GM10847 (cell line): ENCODE measurements around the gene TIPARP.

Experiments used
- POLR2A ChIP-seq: IDR thresholded peaks from 2 replicates; pipeline ENCODE4 v1.6.1; 2011; ENCODE audit not compliant: insufficient read length; ENCODE audit errors: extremely low read depth

TIPARP gene

DNA sequence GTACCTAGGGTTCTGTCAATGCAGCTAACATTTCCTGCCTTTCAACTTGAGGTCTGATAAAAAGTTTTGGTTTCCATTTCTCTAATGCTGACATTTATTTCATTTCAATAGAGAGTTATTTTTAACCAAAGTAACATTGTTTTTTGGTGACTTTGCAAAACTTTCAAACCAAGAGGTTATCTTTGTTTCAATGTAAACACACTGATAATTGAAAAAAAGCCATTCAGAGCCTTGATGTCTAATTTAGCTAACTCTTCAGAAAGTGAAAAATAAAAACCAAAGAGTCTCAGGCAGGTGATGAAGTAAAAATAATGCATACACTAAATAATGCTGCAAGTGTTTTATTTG lies 9.6 kb upstream of the TIPARP start:
- TF ChIP-seq POLR2A, result no peak

DNA sequence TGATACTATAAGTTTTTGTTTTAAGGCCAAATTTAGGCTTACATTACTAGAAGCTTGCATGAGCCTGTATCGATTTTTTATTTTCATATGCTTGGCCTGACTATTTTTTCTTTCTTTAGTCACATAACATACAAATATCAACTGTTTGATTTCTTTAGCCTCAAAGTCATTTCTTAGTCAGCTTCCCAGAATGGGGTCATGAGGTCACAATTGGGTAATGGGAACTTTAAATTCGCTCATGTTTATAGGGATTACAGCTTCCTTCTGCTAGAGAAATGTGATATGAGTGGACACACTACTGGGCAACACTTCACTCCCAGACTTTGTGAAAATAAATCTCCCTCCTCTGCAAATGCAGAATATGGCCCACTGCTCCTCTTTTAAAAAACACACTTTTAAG lies 9.1 kb upstream of the TIPARP start:
- TF ChIP-seq POLR2A, result no peak

- TF ChIP-seq POLR2A, result no peak
These were observed 8.3 kb upstream of the TIPARP start for GRCh38 chr3:156666073-156666472.

DNA sequence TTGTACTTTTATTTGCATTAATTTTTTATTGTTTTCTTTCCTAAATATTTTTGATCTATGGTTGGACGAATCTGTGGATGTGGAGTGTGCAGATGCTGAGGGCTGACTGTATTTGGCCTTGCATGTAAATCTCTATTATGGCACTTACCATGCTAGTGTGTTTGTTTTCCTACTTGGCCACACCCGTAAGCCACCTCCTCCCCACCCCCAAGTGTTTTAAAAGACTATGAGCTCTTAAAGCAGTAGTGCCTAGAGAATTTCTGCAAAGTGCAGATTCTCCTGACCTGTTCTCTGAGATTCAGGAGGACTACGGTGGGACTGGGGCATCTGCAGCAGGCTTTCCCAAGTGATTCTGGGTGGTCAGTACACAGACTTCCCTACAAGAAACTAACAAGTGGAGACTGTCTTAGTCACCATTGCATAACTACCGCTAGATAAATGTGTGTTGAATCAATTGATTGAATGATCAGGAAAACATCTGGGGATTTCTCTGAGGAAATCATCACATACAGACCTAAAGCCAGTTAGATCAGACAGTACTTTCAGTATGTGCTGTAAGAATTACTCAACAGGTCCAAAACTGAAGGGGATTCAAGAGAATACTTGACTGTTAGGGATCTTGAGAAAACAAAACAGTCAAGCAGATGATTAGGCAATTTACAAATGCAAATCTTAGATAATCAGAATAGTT lies 6.2 kb upstream of the TIPARP start:
- no peak for TF ChIP-seq POLR2A

DNA sequence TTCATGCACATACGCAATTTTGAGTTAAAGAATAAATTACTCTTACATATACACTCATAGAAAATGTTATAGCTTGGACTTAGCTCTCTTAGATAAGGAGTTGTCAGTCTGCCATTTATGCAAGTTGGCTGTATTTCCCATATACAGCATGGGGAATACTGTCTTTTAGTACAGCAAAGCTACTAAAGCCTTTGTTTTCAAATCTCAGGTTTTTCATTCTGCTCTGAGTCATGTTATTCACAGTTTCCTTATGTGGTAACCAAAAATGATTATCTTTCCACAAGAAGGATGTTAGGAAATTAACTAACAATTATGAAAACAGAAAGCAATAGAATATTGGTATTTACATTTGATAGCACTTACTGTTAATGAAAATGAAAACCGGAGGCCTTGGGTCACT lies 4.3 kb upstream of the TIPARP start:
- no peak for TF ChIP-seq POLR2A

- TF ChIP-seq POLR2A, result no peak
These were observed 3.7 kb upstream of the TIPARP start for GRCh38 chr3:156670652-156671051.

- no peak for TF ChIP-seq POLR2A
These were observed 701 bp upstream of the TIPARP start for GRCh38 chr3:156673732-156674045.

DNA sequence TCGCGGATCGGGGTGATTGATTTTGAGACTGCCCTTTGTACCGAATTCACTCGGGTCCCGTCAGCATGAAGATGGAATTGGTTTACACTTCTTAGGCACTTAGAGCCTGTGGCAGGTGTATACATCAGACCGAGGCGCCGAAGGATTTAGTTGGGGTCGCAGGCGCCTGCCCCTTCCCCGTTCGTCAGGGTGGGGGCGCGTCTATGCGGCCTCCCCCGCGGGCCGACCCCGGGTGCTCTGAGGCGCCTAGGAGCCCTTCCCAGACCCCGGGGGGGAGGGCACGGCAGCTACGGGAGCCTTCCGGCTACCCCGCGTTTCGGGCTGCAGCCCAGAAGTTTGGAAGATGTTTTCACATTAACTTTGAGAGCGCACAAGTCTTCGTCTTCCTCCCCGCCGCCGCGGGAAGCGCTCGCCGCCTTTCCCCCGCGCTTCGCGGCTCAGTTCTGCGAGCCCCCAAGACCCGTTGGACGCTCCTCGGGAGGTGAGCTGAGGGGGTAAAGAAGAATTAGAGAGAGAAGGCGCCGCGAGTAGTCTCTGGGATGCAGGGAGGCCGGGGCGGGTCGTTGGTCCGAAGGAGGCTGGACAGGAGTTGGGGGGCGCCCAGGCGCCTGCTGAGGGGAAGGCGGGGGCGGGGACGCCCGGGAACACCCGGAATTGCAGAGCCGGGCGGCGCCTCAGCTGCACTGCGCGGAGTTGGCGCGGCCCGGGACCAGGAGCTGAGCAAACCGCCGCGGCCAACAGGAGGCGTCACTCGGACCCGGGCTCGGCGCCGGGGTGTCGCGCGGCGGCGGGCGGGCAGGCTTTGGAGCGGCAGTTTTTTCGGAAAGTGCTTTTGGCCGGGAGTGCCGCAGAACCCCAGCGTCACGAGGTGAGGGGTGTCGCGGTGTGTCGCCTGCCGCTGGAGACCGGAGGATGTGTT lies 780 bp downstream of the TIPARP start:
- TF ChIP-seq POLR2A, result no peak

DNA sequence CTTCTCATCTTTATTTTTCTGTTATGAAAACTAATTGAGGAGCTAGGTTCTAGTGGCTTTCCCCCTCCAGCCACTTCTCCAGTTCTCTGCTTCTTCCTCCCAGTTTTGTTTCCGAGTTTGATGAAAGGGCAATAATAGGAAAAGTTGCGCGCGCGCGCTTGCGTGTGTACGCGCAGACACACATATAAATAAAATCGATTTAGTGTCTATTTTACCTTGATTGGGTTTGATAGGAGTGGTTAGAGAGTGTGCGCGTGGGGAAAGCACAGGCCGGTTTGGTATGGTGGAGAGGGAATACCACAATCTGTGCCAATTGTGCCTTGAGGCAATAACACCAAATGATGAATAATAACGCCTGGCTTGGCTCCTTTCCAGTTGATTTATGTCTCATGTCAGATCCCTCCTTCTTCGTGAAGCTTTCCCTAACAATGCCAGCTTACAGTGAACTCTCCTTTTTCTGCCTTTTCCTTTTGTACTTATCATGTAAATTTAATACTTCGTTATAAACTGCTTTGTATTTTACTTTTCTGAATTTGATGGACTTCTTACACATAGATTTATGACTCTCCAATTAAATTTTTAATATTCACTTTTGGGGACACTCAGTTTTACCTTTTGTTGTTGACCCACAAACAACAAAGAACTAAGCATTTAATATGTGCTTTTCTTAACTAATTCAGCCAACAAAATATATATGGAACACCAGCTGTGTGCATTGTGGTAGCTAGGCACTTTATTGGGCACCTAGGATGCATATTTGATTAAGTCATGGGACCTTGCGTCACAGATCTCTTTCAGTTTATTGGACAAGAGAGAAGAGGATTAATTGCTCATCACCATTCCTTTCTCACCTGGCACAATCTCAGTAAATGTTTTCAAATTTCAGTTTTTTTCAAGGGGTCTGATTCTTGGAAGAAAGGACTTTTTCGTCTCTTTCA lies 1.7 kb downstream of the TIPARP start:
- TF ChIP-seq POLR2A, result no peak

DNA sequence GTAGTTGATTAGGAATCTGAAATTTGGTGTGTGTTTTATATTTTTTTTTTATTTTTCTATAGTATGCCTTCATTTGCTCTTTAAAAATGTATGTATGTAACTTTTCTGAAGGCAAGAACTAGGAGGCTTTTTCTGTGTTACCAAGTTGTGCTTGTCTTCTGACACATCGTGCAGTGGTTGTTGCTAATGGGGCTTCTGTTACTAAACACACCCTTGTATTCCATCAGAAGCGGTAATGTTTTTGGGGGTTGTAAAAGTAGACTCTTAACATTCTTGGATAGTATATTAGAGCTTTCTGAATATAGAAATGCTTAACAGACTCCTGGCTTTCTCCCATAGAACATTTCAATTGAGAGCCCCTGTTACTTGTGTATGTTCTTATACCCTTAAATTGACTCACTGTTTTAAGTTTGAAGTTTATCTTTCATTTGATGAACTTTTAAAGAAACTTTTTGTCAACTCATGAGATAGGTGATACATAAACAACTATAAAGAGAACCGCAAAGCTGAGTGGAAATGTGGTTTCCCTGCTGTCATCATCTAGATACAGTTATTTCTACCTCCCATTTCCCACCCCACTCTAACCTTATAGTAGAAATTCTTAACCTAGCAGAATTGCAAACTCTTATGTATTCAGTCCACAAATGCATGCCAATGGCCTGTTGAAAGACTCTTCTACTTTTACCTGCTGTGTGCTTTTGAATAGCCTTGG lies 2.5 kb downstream of the TIPARP start:
- no peak for TF ChIP-seq POLR2A

DNA sequence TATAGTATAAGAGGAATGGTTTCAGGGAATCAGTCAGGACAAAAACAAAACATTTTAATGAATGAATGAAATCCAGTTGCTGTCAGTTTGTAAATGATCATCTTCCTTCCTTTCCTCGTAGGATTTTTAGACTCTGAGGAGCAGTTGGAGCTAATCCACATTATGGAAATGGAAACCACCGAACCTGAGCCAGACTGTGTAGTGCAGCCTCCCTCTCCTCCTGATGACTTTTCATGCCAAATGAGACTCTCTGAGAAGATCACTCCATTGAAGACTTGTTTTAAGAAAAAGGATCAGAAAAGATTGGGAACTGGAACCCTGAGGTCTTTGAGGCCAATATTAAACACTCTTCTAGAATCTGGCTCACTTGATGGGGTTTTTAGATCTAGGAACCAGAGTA lies 3.1 kb downstream of the TIPARP start:
- TF ChIP-seq POLR2A, result no peak

- no peak for TF ChIP-seq POLR2A
These were observed 3.8 kb downstream of the TIPARP start for GRCh38 chr3:156678197-156678596.

GRCh38 chr3:156680243-156680914 lies 6.0 kb downstream of the TIPARP start:
- no peak for TF ChIP-seq POLR2A

DNA sequence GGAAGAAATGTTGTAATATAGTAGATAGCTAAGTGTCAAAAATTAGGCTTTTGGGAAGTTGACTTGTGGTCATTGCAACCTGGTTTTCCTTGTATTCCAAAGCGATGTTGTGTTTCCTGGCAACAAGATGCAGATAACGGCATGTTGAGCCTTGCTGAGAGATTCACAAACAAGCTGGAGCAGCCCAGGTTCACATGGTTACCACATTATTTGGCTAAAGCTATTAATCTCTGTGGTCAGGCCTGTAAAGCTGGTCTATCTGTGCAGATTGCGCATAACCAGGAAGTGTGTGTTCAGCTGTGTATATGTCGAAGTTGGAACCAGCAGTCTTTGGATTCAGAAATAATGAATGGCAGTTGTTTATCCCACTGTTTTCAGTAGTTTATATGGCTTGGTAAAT lies 6.6 kb downstream of the TIPARP start:
- TF ChIP-seq POLR2A, result no peak
